HG03095 (cell line): Measurements from ENCODE around the gene FPR3.
"Not testable (repeated sequence)": the region's sequence is repeated elsewhere in the genome, so short reads cannot be mapped to it uniquely, and the experiment has no call there.

ENCODE experiments used
- ATAC-seq: cut with Tn5 transposase; IDR thresholded peaks from one replicate; pipeline ENCODE4 v1.9.1; 2021; ENCODE audit warnings: moderate library complexity; ENCODE audit not compliant: unreplicated experiment

The FPR3 gene

DNA sequence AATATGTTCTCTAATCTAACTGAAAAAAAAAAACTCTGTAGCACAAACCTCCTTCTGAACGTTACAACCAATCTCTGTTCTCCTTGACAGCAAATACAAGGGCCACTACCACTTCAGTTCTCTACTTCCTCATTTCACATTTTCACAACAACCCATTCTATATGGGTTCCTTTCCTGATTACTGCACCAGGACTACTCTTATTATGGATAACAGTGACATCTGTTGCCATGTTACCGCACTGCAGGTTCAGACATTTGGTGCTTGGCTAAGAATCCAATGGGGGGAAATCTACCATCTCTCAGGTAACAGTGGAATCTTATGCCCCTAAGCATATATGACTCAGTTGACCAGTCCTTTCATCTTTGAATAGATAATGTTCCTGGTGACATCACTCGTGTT, 11.6 kb upstream of the FPR3 start:
- ATAC-seq, result no peak

GRCh38 chr19:51784109-51784785, 10.7 kb upstream of the FPR3 start:
- ATAC-seq, result no peak

- ATAC-seq, result no peak
Measured at GRCh38 chr19:51784922-51785690, 9.9 kb upstream of the FPR3 start.

GRCh38 chr19:51786646-51787494, 8.1 kb upstream of the FPR3 start:
- no peak for ATAC-seq

- no peak for ATAC-seq
Measured at GRCh38 chr19:51788029-51788428, 6.9 kb upstream of the FPR3 start.

DNA sequence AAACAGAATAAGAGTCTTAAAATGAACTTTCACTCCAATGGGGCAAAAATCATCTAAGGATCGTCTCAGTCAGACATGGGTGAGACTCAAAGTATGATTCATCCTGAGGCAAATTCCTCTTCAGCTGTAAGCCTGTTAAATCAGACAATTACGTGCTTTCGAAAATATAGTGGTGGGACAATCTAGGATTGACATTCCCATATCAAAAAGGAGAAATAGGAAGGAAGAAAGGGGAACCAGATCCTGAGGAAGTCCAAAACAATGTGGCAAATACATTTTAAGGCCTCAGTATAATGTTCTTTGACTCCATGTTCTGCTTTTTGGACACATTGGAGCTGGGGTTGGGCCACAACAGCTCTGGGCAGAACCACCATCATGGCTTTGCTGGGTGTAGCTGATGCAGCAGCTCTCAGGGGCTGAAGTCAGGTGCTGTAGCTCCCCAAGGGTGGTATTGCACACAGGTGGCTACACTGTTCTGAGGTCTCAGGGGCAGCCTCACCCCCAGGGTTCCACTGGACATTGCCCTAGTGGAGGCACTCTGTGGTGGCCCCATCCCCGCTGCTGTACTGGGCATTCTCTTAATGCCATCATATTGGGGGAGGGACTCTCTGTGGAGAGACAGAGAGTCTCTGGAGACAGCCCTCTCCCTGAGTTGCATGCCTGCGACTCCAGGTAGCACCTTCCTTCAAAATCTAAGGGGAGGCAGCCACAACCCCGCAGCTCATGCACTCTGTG, 5.7 kb upstream of the FPR3 start:
- ATAC-seq, result no peak

GRCh38 chr19:51792932-51793331, 2.0 kb upstream of the FPR3 start:
- ATAC-seq, result no peak

GRCh38 chr19:51793994-51794393, 963 bp upstream of the FPR3 start:
- ATAC-seq, result no peak

DNA sequence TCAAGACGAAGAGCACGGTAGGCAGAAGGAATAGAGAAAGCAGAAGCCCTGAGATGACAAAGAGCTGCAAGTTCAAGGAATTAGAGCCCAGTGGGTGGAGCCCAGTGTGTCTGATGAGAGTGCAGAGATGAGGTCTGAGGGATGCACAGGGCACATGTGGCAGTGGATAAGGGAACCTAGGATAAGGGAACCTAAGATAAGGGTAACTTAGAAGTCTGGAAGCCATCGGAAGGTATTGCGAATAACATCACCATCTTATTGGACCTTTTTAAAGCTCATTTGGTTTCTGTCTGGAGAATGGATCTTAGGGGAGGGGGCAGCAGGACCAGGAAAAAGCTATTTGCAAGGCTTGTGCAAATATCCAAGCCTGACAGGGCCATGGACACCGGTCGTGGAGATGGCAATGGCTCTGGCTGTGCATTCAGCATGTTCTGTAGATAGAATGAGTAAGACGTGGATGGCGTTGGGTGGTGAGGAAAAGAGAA, 1.3 kb downstream of the FPR3 start:
- ATAC-seq, result no peak

GRCh38 chr19:51797480-51797879, 2.5 kb downstream of the FPR3 start:
- no peak for ATAC-seq

DNA sequence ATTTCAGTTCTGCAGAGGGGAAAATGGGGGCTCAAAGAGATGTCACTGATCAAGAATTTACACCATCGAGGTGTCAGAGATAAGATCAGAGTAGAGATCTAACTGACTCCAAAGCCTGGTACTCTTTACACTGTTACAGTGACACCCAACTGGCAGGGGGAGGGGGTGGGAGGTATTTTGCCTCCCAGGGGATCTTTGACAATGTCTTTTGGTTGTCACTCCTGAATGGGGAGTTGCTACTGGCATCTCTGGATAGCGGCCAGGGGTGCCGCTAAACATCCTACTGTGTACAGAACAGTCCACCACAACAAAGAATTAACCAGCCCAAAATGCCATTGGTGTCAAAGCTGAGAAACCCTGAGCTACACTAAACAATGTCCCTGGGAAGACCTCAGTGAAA, 3.1 kb downstream of the FPR3 start:
- ATAC-seq, result no peak

GRCh38 chr19:51799034-51799773, 4.2 kb downstream of the FPR3 start:
- no peak for ATAC-seq

- no peak for ATAC-seq
Measured at GRCh38 chr19:51799774-51800472, 5.0 kb downstream of the FPR3 start.

DNA sequence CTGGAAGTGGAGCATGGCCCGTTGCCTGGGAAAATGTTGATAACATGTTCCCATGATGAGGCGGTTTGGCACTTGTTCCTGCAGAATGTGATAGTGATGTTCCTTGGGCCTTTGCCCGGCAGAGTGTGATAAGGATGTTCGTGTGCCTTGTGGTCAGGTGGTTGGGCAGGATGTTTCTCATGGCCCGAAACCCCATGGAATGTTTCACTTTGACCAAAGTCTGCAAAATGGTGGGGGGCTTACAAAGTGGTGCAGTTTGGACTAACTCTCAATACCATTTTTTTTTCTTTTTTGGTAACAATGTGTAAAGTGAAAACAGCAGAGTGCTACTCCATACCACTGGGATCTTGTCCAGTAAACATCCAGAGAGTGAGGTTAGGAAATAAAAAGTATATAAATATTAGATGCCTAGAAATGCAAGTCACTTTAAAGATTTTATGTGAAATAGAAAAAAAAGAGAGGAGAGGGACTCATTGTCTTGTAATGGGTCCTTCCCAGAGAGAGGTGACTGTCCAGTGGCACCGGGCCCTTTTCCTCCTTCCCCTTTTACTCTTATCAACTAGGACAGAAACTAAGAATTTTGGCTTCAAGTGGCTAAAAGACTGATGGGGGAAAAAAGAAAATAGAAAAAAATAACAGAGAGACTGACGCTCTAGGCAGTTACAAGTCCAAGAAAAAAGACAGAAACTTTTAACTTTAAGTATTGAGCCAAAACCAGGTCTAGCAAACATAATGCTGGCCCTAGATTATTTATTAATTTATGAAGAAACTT, 5.7 kb downstream of the FPR3 start:
- ATAC-seq, result no peak

DNA sequence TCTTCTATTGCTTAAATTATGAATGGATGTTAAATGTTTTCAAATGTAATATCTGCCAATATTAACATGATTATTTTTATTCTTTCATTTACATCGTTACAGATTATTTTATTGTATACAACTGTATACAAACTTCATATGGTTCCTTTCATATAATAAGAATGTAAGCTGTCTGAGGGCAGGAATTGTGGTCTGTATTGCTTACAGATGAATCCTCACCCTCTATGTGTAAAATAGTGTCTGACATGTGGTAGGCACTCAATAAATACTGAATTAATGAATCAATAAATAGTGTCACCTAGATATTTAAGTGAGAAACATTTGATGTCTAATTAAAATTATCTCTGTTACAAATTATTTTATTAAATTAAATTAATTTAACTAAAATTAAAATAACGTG, 7.8 kb downstream of the FPR3 start:
- ATAC-seq, result no peak

- ATAC-seq, result no peak
Measured at GRCh38 chr19:51803519-51803918, 8.6 kb downstream of the FPR3 start.

DNA sequence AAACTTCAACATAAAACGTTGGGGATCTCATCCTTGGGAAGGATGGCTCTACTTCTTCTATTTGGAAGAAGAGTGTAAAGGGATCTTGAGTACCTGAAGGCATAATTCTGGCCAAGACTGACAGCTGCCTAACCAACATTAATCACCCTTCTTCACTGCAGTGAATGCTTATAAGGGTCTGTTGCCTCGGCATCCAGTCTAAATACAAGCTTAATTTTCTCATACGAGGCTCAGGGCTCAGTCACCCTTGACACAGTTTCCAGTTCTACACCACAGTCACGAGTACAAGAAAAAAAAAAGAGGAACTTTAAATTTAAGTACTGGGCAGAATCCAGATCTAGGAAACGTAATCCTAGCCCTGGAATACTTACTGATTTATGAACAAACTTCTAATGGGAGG, 9.0 kb downstream of the FPR3 start:
- ATAC-seq, result no peak

GRCh38 chr19:51804789-51805188, 9.8 kb downstream of the FPR3 start:
- ATAC-seq, result not testable (repeated sequence)

DNA sequence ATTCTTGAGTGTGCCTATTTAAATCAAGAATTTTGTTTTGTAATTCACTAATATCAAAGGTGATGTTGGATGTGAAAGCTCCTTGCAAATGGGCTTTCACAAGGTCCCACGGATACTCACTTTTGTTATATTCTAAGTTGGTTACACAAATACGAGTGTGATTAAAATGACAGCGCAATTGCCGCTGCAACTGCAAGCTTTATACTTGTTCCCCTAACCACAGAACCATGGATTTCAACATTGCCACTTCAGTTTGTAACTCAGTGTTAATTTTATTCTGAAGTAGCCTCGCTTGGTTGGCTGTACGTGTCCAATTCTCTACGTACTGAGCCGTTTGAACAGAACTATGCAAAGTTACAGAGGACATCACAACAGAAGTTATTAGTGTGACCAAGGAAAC, 10.4 kb downstream of the FPR3 start:
- ATAC-seq, result not testable (repeated sequence)
